GM18505 (cell line): Measurements from ENCODE around the gene CDC42.
"Not testable (repeated sequence)": the region's sequence is repeated elsewhere in the genome, so short reads cannot be mapped to it uniquely, and the experiment has no call there.

Experiments used
- ATAC-seq: cut with Tn5 transposase; IDR thresholded peaks from one replicate; pipeline ENCODE4 v1.9.1; 2021; ENCODE audit not compliant: unreplicated experiment
- POLR2A ChIP-seq: IDR thresholded peaks from 4 replicates; pipeline ENCODE4 v1.6.1; 2011; ENCODE audit warnings: borderline replicate concordance; ENCODE audit not compliant: insufficient read depth, insufficient read length; ENCODE audit errors: extremely low read depth

CDC42 gene

DNA sequence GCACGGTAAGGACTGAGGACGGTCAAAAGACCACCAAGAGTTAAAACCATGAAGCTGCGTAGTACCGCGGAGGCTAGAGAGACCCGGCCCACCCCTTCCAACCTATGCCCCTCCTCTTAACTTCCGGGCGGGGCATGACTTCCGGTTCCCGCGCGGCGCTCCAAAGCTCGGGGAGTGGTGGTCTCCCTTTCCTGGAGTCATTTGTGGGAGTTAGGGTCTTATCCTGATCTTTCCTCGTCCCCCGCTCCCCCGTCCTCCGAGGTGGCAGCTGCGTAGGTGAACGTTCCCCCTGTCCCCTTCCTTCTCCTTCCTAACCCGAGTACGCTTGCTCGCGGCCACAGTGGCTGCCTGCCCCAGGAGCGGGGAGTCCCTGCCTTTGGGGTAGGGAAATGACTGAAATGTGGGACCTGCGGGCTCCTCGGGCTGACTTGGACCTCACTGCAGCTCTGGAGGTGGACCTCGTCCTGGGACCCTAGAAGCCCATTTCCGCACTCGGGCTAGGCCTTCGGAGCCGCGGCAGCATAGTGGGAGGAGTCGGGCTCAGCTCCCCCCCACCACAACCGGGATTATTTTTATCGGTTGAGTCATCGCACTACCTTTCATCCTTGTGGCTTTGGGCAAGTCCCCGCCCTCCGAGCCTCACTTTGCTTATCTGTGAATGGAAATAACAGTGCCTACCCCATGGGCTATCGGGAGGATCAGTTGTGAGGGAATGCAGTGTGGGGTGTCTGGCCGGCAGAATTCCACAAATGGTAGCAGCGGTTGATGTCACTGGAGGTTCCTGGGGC, 26.9 kb upstream of the CDC42 start:
- TF ChIP-seq POLR2A: peak; percentile 82
- ATAC-seq: peak; percentile 69

DNA sequence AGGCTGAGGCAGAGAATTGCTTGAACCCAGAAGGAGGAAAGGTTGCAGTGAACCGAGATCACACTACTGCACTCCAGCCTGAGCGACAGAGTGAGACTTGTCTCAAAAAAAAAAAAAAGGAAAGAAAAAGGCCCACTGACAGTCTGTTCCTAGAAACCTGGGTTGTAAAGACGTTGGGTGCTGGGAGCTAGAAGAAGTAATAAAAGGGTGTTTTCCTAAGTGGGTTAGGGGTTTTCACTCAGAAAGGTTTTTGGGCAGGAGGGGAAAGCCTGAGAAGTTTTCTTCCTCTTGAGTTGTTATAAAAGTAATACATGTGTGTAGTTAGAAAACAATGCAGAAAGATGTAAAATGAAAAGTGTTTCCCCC, 25.6 kb upstream of the CDC42 start:
- TF ChIP-seq POLR2A: no peak
- no peak for ATAC-seq

DNA sequence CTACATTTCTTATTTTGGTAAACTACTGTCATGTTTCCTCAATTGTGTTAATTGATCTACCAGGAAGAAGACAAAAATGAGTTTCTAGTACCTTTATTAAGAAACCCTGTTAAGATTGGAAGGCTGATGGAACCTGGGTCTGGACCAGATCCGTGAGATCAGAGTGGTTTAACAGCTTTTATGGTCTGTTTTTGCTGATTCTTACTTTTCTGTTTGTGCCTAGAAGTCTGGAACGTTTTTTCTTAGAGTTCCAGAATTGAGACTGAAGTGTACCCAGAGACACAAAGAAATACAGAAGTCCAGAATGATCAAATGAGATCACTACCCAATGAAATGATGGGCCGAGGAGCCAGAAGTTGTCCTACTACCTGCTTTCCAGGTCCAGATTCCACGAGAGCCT, 22.5 kb upstream of the CDC42 start:
- ATAC-seq: no peak
- TF ChIP-seq POLR2A: no peak

DNA sequence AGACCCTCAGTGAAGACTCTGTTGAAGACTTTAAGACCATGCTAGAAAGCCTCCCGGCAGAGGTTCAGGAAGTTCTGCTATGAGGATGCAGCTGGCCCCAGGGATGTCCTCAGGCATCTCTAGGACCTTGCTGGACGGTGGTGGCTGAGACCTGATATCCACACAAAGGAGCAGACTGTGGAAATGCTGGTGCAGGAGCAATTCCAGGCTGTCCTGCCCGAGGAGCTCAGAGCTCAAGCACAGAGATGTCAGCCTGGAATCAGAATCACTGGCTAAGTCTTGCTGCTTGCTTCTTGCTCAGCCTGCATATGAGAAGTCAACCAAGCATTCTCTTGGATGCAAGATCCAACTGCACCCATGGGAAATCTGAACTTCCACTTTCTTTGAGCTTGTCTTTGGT, 22.0 kb upstream of the CDC42 start:
- no peak for ATAC-seq
- TF ChIP-seq POLR2A: no peak

DNA sequence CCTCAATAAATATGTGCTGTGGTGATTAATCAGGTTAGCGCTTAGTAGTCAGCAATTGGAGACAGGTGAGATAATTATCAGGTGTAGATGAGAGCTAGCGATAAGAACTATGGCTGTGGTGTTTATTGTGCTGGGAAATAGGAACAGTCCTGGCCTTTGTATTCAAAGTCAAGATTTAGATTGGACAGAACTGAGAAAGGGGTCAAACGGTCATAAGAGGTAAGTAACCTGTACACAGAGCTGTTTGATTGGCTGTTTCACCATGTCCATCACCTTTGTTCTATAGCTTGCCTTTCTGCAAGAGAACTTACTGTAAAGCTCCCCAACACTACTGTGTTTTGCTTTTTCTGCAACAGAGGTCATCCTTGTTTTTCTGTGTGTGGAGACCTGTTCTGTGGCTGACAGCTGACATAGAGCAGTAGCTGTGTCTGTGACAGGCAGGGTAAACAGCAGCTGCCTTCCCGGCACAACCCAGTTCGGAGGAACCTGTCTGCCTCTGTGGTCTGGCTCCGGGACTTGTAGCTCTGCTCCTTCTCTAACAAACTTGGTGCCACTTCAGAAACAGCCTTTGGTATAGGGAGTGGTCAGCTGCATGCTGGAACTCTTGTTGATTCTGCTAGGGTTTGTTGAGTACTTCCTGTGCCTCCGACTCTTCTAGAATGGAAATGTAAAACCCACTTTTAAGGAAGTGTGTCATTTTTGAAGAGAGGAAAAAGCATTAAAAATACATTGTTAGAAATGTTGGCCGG, 21.1 kb upstream of the CDC42 start:
- TF ChIP-seq POLR2A: no peak
- ATAC-seq: no peak

DNA sequence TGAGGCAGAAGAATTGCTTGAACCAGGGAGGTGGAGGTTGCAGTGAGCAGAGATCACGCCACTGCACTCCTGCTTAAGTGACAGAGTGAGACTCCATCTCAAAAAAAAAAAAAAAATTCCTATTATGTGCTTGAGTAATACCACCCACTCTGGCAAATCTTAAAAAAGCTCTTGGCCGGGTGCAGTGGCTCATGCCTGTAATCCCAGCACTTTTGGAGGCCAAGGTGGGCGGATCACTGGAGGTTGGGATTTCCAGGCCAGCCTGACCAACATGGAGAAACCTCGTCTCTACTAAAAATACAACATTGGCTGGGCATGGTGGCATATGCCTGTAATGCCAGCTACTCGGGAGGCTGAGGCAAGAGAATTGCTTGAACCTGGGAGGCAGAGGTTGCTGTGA, 17.7 kb upstream of the CDC42 start:
- not testable (repeated sequence) for ATAC-seq

DNA sequence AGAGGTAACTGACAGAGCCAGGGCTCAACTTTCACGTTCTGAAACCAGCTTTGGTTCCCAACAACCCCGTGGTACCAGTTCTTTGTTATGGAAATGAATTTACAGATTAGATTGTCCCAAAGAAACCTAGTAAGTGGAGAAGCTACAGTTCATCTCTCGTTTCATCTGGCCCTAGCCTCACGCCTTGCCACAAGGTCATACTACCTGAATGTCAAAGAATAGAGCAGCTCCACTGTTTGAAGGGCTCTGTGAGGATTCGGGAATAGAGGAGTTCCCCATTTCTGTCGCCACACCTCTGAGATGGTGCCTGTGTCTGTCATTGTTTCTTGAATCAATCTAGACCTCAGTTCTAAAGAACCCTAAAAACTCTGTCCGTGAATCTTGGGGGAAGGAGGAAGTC, 15.0 kb upstream of the CDC42 start:
- ATAC-seq: no peak
- TF ChIP-seq POLR2A: no peak

DNA sequence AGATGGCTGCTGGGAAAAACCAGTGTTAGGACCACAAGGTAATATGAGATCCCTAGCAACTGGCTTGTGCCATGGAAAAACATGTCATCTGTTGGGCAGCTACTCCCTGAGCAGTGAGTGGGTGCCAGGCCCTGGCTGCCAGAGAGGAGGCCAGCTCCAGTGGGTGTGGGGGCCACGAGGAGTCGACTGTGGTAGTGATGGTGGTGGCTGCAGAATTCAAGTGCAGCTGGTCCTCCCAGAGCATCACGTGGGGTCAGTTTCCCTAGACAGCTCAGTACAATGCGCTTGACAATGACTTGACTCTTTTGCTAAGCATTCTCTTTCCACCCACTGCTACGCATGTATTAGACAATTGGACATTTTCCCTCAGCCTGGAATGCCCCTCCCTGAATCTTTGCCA, 14.5 kb upstream of the CDC42 start:
- no peak for TF ChIP-seq POLR2A
- ATAC-seq: no peak

DNA sequence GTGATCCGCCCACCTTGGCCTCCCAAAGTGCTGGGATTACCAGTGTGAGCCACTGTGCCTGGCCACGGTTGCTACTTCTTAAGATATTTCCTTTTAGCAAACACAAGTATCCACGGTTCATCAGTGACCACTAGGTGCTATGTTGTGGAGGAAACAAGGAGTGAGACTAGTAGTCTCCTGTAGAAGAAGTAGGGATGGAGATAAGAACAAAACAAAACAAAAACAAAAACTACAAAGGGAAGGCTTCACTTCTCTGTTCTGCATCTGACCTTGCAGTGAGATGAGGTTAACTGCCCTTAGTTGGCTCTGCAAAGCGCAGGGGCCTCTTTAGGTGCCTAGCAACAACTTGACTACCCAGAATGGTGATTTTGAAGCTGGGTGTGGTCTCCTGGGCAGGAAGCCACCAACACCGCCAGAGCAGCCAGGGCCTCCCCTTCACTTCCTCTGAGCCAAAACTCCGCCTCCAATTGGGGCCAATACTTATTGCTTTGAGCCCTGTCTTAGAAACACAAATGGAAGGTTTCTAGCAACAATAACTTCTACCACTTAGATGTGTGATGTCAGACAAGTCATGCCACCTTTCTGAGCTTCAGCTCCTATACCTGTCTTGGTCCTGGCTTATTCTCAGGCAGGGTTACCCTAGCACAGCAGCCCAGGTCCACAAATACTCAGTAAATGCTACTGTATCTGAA, 12.8 kb upstream of the CDC42 start:
- ATAC-seq: peak; percentile 92
- TF ChIP-seq POLR2A: peak; percentile 70

DNA sequence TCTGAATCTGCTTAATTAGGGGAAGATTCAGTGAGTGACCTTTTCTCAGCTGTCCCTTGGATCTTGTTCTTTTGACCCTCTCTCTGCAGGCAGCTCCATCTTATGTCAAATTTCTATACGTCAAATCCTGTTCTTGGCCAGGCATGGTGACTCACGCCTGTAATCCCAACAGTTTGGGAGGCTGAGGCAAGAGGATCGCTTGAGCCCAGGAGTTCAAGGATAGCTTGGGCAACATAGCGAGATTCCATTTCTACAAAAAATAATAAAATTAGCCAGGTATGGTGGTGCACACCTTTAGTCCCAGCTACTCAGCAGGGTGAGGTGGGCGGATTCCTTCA, 12.3 kb upstream of the CDC42 start:
- no peak for TF ChIP-seq POLR2A

DNA sequence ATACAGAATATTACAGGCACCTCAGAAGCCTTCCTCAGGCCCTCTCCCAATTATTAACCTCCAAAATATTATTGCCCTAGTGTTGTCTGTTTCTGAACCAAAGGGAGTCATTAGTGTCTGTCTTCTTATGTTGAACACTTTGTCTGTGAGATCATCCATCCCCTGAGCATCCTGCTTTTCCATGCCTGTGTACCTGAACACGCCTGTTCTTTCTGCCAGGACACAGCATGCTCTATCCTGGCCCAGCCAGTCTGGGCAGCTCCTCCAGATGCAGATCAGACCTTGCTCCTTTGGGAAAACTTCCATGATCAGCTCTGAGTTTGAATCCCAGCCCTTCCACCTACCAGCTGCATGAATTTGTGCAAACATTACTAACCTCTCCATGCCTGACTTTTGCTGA, 11.0 kb upstream of the CDC42 start:
- TF ChIP-seq POLR2A: no peak
- ATAC-seq: no peak

More for the DNA sequence above, 12.3 kb upstream of the CDC42 start:
- ATAC-seq: no peak

DNA sequence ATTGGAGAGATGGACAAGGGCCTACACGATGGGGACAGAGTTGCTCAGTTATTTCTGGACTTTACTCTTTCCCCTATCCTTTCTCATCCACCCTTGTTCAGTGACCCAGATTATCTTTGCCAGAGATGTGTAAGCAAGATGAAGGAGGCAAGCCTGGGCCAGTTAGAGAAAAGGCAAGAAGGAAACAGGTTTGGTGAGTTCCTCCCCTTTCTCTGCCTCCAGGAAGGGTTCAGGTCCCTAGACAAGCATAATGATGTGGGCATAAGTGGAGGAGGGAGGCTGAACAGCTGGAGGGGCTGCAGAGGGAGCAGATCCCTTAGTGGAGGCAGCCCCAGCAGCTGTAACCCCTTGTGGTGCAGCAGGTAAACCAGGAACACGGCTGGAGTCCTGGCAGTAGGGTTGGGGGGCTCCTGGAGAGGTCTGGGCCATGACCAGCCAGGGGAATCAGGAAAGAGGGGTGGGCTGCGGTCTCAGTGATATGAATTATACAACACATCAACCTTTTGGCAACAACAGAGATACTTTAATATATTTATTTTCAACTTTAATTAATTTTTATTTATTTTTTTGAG, 9.2 kb upstream of the CDC42 start:
- ATAC-seq: no peak
- TF ChIP-seq POLR2A: no peak

DNA sequence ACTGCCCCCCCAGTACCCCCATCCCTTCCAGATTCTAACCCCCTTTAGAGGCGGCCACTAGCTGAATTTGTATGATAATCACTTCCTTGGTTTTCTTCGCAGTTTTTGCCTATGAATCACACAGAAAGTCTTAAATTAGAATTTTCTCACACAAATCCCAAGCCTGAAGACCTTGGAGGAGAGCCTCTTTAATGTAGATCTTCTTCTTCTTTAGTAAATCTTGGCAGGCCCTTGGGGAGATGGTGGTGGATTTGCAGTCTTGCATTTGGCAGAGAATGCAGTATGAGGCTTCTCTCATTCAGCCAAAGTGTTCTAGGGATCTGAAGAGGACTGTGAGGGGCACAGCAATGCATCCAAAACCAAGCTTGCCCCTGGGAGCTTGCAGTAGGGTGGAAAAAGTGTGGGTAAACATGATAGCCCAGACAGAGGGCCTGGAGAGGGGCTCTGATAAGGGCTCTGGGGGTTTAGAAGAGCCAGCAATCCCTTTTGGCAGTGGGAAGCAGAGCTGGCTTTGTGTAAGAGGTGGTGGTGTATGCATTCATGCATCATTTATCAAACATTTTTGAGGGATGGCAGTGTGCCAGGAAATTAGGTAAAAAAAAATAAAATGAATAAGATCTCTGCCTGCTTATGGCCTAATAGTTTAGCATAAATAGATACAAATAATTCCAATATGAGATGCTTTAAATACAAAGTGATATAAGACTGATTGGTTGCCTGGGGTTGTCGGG, 7.7 kb upstream of the CDC42 start:
- no peak for ATAC-seq
- no peak for TF ChIP-seq POLR2A

DNA sequence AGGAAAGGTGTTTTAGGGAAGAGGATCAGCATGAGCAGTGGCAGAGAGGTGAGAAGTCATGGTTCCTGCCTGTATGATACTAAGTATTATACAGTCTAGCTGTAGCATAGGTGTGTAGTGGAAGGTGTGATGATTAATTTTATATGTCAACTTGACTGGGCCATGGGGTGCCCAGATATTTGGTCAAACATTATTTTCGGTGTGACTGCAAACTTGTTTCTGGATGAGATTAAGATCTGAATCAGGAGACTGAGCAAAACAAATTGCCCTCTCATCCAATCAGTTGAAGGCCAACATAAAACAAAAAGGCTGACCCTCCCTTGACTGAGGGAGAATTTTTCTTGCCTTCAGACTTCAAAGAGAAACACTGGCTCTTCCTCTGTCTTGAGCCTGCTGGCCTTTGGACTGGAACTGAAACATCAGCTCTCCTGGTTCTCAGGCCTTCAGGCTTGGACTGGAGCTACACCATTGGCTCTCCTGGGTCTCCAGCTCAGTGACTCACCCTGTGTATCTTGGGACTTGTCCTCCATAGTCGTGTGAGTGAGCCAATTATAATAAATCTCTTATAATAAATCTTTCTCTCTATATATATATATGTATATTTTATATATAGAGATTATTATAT, 6.8 kb upstream of the CDC42 start:
- no peak for TF ChIP-seq POLR2A
- no peak for ATAC-seq
